Left hindlimb (tissue), 1 donor: Measurements from ENCODE around the gene PRKN.
"Not testable (repeated sequence)": the region's sequence is repeated elsewhere in the genome, so short reads cannot be mapped to it uniquely, and the experiment has no call there.

Experiments
- DNase-seq: peaks from one replicate; pipeline ENCODE4 v3.0.0-alpha.2; 2018

Gene PRKN

GRCh38 chr6:161351858-161352257 lies 1375.7 kb downstream of the PRKN start:
- DNase-seq: no peak

- no peak for DNase-seq
Observed at GRCh38 chr6:161349886-161350285, 1377.7 kb downstream of the PRKN start.

- no peak for DNase-seq
Observed at GRCh38 chr6:161348628-161348994, 1379.0 kb downstream of the PRKN start.

- no peak for DNase-seq
Observed at GRCh38 chr6:161347988-161348627, 1379.5 kb downstream of the PRKN start.

- no peak for DNase-seq
Observed at GRCh38 chr6:161347125-161347524, 1380.4 kb downstream of the PRKN start.

GRCh38 chr6:161346717-161347116 lies 1380.8 kb downstream of the PRKN start:
- no peak for DNase-seq

GRCh38 chr6:161344626-161345025 lies 1382.9 kb downstream of the PRKN start:
- DNase-seq: no peak

- no peak for DNase-seq
Observed at GRCh38 chr6:161342039-161342438, 1385.5 kb downstream of the PRKN start.

GRCh38 chr6:161341638-161342037 lies 1385.9 kb downstream of the PRKN start:
- DNase-seq: no peak

GRCh38 chr6:161338015-161338414 lies 1389.6 kb downstream of the PRKN start:
- DNase-seq: no peak

GRCh38 chr6:161336479-161336878 lies 1391.1 kb downstream of the PRKN start:
- DNase-seq: no peak

- no peak for DNase-seq
Observed at GRCh38 chr6:161333410-161333809, 1394.2 kb downstream of the PRKN start.

GRCh38 chr6:161331402-161332081 lies 1396.0 kb downstream of the PRKN start:
- DNase-seq: not testable (repeated sequence)

- no peak for DNase-seq
Observed at GRCh38 chr6:161327360-161327953, 1400.1 kb downstream of the PRKN start.

GRCh38 chr6:161319231-161319630 lies 1408.3 kb downstream of the PRKN start:
- no peak for DNase-seq

GRCh38 chr6:161318456-161318855 lies 1409.1 kb downstream of the PRKN start:
- no peak for DNase-seq

GRCh38 chr6:161316531-161316930 lies 1411.0 kb downstream of the PRKN start:
- DNase-seq: no peak

- DNase-seq: not testable (repeated sequence)
Observed at GRCh38 chr6:161315246-161315917, 1412.2 kb downstream of the PRKN start.

- not testable (repeated sequence) for DNase-seq
Observed at GRCh38 chr6:161314541-161315245, 1412.9 kb downstream of the PRKN start.

GRCh38 chr6:161313940-161314509 lies 1413.5 kb downstream of the PRKN start:
- DNase-seq: no peak

GRCh38 chr6:161313475-161313874 lies 1414.1 kb downstream of the PRKN start:
- not testable (repeated sequence) for DNase-seq

- DNase-seq: not testable (repeated sequence)
Observed at GRCh38 chr6:161309774-161310173, 1417.8 kb downstream of the PRKN start.
